Astrocyte (in vitro differentiated cells and primary cell): ENCODE results near the gene ACTN1.

Source experiments
- CTCF ChIP-seq: IDR thresholded peaks from 2 replicates; pipeline ENCODE4 v1.5.1; 2011; ENCODE audit warnings: low read depth, mild to moderate bottlenecking, inconsistent platforms, low read length, moderate library complexity; ENCODE audit not compliant: insufficient read depth
- EZH2 ChIP-seq: IDR thresholded peaks from 2 replicates; pipeline ENCODE4 v1.6.1; 2012; ENCODE audit warnings: mild to moderate bottlenecking, low read length, inconsistent platforms; ENCODE audit not compliant: insufficient read depth

GRCh38 chr14:68840454-68840853, 138.6 kb downstream of the ACTN1 start:
- TF ChIP-seq CTCF (no peak), EZH2 (no peak)
